BLaER1 (cell line): Measurements from ENCODE around the gene FAM83C.

ENCODE experiments used
- H3K27ac ChIP-seq: shearing (Covaris generic); formaldehyde crosslinking; 2 replicates; pipeline ENCODE4 v1.8.1; 2022
- H3K27me3 ChIP-seq: shearing (Covaris generic); formaldehyde crosslinking; 2 replicates; pipeline ENCODE4 v1.8.1; 2022
- H3K36me3 ChIP-seq: shearing (Covaris generic); formaldehyde crosslinking; 2 replicates; pipeline ENCODE4 v1.8.1; 2022
- H3K4me1 ChIP-seq: shearing (Covaris generic); formaldehyde crosslinking; 2 replicates; pipeline ENCODE4 v1.8.1; 2022
- H3K4me2 ChIP-seq: shearing (Covaris generic); formaldehyde crosslinking; 2 replicates; pipeline ENCODE4 v1.8.1; 2022
- H3K4me3 ChIP-seq: shearing (Covaris generic); formaldehyde crosslinking; 2 replicates; pipeline ENCODE4 v1.8.1; 2022
- H3K9ac ChIP-seq: shearing (Covaris generic); formaldehyde crosslinking; 2 replicates; pipeline ENCODE4 v1.8.1; 2022
- H3K9me3 ChIP-seq: shearing (Covaris generic); formaldehyde crosslinking; 2 replicates; pipeline ENCODE4 v1.8.1; 2022
- H4K20me1 ChIP-seq: shearing (Covaris generic); formaldehyde crosslinking; 2 replicates; pipeline ENCODE4 v1.8.1; 2022
- Cebpa-rat ChIP-seq: shearing (Covaris generic); IDR thresholded peaks from 2 replicates; pipeline ENCODE4 v1.8.1; 2022

FAM83C gene

GRCh38 chr20:35328689-35329088 lies 36.5 kb upstream of the FAM83C start:
- Histone ChIP-seq H3K4me3 (no peak overlapping the region), H3K27ac (no peak overlapping the region)

GRCh38 chr20:35328095-35328685 lies 36.0 kb upstream of the FAM83C start:
- H4K20me1 ChIP-seq, result no peaks in the 10 kb centered on the region
- no peak overlapping the region for H3K4me3 ChIP-seq
- no peak for TF ChIP-seq Cebpa-rat
- peaks cover 39% of the 10 kb centered on the region for H3K36me3 ChIP-seq
- H3K27ac ChIP-seq, result no peak overlapping the region
- H3K27me3 ChIP-seq, result no peaks in the 10 kb centered on the region
- H3K4me1 ChIP-seq, result no peaks in the 10 kb centered on the region
- H3K9me3 ChIP-seq, result no peaks in the 10 kb centered on the region
- H3K4me2 ChIP-seq, result no peak overlapping the region
- H3K9ac ChIP-seq, result no peak overlapping the region

More at GRCh38 chr20:35328689-35329088, 36.5 kb upstream of the FAM83C start:
- Histone ChIP-seq H3K4me2 (no peak overlapping the region), H4K20me1 (no peaks in the 10 kb centered on the region), H3K9me3 (no peaks in the 10 kb centered on the region), H3K9ac (no peak overlapping the region), H3K4me1 (no peaks in the 10 kb centered on the region), H3K36me3 (peaks cover 39% of the 10 kb centered on the region), H3K27me3 (no peaks in the 10 kb centered on the region)
- no peak for TF ChIP-seq Cebpa-rat

DNA sequence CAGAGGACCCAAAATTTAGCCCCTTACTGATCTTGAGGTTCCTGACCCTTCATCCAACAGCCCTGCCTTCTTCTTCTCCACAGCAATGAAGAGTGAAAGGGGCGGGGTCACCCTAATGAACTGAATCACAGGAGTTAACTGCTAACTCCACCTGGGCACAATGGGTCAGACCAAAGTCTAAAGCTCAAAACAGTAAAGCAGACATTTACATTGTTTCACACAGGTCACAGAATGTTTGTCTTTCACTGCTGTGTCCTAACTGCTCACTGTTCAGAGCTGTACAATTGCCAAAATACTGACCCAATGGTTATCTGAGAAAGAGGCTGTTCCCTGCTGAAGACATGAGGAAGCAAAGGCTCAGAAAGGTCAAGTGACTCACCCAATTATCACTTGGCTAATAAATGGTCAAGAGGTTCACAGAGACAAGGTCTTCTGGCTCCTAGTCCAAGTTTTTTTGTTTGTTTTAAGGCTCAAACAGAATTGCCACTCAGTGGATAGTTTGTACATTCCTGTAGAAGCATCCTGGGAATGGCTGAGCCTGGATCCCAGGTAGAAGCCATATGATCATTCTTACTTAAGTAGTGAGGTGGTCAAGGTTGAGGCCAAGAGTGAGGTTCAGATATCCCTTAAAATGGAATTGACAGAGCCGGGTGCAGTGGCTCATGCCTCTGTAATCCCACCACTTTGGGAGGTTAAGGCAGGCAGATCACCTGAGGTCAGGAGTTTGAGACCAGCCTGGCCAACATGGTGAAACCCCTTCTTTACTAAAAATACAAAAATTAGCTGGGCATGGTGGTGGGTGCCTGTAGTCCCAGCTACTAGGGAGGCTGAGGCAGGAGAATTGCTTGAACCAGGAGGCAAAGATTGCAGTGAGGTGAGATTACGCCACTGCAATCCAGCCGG lies 35.1 kb upstream of the FAM83C start:
- H3K36me3 ChIP-seq, result peaks cover 35% of the 10 kb centered on the region
- H3K9me3 ChIP-seq, result no peaks in the 10 kb centered on the region
- no peak overlapping the region for H3K27ac ChIP-seq
- no peak overlapping the region for H3K4me2 ChIP-seq
- H3K27me3 ChIP-seq, result no peaks in the 10 kb centered on the region
- H3K9ac ChIP-seq, result no peak overlapping the region
- no peak overlapping the region for H3K4me3 ChIP-seq
- TF ChIP-seq Cebpa-rat, result no peak
- H3K4me1 ChIP-seq, result no peaks in the 10 kb centered on the region
- no peaks in the 10 kb centered on the region for H4K20me1 ChIP-seq

DNA sequence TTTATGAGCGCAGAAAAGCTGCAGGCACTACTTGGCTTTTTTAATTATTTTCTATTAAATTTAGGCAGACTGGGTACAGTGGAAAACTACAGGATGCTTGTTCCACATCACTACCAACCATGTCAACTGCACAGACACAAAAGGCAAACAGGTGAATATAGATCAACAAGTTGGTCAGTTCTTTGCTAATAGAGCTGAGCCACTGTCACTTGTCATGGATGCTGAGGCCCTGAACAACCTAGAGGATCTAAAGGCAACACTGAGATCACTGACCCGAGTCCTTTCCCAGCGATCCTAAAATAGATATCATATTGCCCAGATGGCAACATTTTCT lies 34.5 kb upstream of the FAM83C start:
- H3K9me3 ChIP-seq, result no peaks in the 10 kb centered on the region
- no peak overlapping the region for H3K4me2 ChIP-seq
- H3K27me3 ChIP-seq, result no peaks in the 10 kb centered on the region
- H3K4me1 ChIP-seq, result no peaks in the 10 kb centered on the region
- no peak overlapping the region for H3K4me3 ChIP-seq
- H3K27ac ChIP-seq, result no peak overlapping the region
- H3K36me3 ChIP-seq, result peaks cover 34% of the 10 kb centered on the region
- H3K9ac ChIP-seq, result no peak overlapping the region
- H4K20me1 ChIP-seq, result no peaks in the 10 kb centered on the region
- TF ChIP-seq Cebpa-rat, result no peak

- Histone ChIP-seq H3K36me3 (peaks cover 35% of the 10 kb centered on the region), H3K9ac (no peak overlapping the region), H3K9me3 (no peaks in the 10 kb centered on the region), H3K27ac (no peak overlapping the region), H3K4me2 (no peak overlapping the region), H3K4me1 (no peaks in the 10 kb centered on the region), H3K27me3 (no peaks in the 10 kb centered on the region), H3K4me3 (no peak overlapping the region), H4K20me1 (no peaks in the 10 kb centered on the region)
- no peak for TF ChIP-seq Cebpa-rat
Measured at GRCh38 chr20:35326021-35326739, 34.0 kb upstream of the FAM83C start.

- no peak for TF ChIP-seq Cebpa-rat
- Histone ChIP-seq H3K27me3 (no peaks in the 10 kb centered on the region), H3K27ac (no peak overlapping the region), H3K4me1 (no peaks in the 10 kb centered on the region), H3K9me3 (no peaks in the 10 kb centered on the region), H3K9ac (no peak overlapping the region), H3K4me2 (no peak overlapping the region), H4K20me1 (no peaks in the 10 kb centered on the region), H3K4me3 (no peak overlapping the region), H3K36me3 (peaks cover 36% of the 10 kb centered on the region; the same call in 1 of the 2 replicates)
Measured at GRCh38 chr20:35325401-35325800, 33.2 kb upstream of the FAM83C start.

DNA sequence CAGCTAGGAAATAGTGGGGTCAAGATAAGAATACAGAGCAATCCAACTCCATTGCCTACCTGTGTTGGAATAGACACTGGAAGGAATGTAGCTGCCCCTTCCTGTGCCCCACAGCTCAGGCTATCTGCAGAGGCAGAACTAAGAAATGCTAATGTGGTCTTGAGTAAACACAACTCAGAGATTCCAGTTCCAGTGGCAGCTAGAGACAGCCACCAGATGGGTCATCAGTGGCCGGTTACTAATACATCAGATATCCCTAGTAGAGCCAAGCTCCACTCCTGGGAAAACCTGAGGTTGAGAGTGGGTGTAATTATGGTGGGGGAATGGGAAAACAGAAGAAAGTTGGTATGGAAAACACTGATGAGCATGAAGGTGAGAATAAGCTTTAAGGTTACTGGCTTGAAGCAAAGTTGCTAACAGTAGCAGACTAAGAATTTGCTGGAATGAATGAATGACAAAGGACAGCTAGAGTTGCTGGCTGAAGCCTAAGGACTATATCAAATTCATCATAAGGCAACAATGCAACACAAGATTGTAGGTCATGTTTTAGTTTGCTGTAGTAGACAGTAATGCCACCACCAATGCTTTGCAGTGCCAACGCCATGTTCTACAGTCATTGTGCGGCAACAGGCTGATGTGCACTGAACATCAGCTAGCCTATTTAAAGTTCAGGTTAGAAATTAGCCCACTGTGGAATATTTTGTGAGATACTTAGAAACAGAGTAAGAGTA lies 28.3 kb upstream of the FAM83C start:
- H3K9ac ChIP-seq, result no peak overlapping the region

DNA sequence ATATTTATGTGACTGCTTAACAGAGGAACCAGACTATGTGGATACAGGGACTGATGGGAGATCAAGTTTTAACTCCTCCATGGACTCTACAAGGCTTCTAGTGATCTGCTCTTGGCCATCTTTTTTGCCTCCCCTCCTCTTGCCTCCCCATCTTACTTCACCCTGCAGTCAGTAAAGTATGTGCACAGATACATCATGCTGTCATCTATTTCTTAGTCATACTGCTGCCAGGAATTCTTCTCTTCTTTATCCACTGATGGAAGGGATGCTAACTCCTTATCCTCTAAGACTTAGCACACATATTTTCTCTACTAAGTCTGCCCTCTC lies 27.6 kb upstream of the FAM83C start:
- no peaks in the 10 kb centered on the region for H3K9me3 ChIP-seq
- H3K27ac ChIP-seq, result no peak overlapping the region
- no peak overlapping the region for H3K9ac ChIP-seq
- no peaks in the 10 kb centered on the region for H3K27me3 ChIP-seq
- no peak overlapping the region for H3K4me2 ChIP-seq
- H3K4me3 ChIP-seq, result no peak overlapping the region
- H4K20me1 ChIP-seq, result no peaks in the 10 kb centered on the region
- peaks cover 30% of the 10 kb centered on the region; the same call in 1 of the 2 replicates for H3K36me3 ChIP-seq
- H3K4me1 ChIP-seq, result no peaks in the 10 kb centered on the region; the same call in 1 of the 2 replicates
- no peak for TF ChIP-seq Cebpa-rat

More for the DNA sequence above, 28.3 kb upstream of the FAM83C start:
- no peak overlapping the region for H3K4me3 ChIP-seq
- no peak overlapping the region for H3K27ac ChIP-seq
- H3K4me2 ChIP-seq, result no peak overlapping the region
- no peak for TF ChIP-seq Cebpa-rat
- peaks cover 28% of the 10 kb centered on the region; the same call in 1 of the 2 replicates for H3K36me3 ChIP-seq
- H3K27me3 ChIP-seq, result no peaks in the 10 kb centered on the region
- H3K4me1 ChIP-seq, result no peaks in the 10 kb centered on the region; the same call in 1 of the 2 replicates
- no peaks in the 10 kb centered on the region for H3K9me3 ChIP-seq
- no peaks in the 10 kb centered on the region for H4K20me1 ChIP-seq

DNA sequence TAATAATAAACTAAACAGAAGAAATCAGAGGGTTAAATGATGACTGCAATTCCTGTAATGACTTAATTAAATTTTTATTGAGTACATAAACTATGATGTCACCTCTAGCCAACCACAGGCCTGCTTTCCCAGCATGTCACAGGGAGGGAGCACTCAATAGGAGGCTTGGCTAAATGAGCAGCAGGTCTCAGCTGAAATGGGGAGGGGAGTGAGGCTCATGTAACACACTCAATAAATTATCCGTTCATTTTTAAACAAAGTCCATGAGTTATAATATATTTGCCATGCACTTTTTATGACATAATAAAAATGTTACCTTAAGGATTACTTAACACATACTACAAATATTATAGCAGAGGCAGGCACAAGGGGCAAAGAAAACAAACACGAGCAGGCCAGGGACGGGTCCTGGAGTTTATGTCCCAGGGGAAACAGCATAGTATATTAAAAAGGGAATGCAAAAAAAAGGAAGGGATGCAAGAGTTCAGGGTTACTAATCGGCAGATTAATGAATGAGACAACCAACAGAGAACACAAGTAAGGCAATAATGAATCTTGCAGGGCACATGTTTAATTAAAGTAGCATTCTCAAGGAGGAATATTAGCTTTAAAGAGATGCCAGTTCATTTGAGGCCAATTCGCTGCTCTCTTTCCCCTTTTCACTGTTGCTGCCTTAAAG lies 27.1 kb upstream of the FAM83C start:
- no peaks in the 10 kb centered on the region for H3K9me3 ChIP-seq
- H3K9ac ChIP-seq, result no peak overlapping the region
- TF ChIP-seq Cebpa-rat, result no peak
- H4K20me1 ChIP-seq, result no peaks in the 10 kb centered on the region
- H3K4me1 ChIP-seq, result no peaks in the 10 kb centered on the region; the same call in 1 of the 2 replicates
- H3K27ac ChIP-seq, result no peak overlapping the region
- H3K36me3 ChIP-seq, result peaks cover 33% of the 10 kb centered on the region
- H3K27me3 ChIP-seq, result no peaks in the 10 kb centered on the region
- no peak overlapping the region for H3K4me2 ChIP-seq
- H3K4me3 ChIP-seq, result no peak overlapping the region
